Stimulated activated naive CD8-positive, alpha-beta T cell treated with anti-CD3 and anti-CD28 coated beads, Interleukin-15, Interleukin-2, amounts not matched to agents 100 ng/mL and 50 ng/mL, for 24 hours (primary cell): ENCODE results near the gene SLC35F1.
"Not testable (repeated sequence)": the region's sequence is repeated elsewhere in the genome, so short reads cannot be mapped to it uniquely, and the experiment has no call there.

Experiments used
- H3K27ac Mint-ChIP-seq: one replicate; pipeline ENCODE4 v1.8.0; 2021; ENCODE audit warnings: mild to moderate bottlenecking, mixed read lengths
- H3K27me3 Mint-ChIP-seq: one replicate; pipeline ENCODE4 v1.8.0; 2021; ENCODE audit warnings: mixed read lengths
- H3K36me3 Mint-ChIP-seq: one replicate; pipeline ENCODE4 v1.8.0; 2021; ENCODE audit warnings: low read depth, mixed read lengths
- H3K4me1 Mint-ChIP-seq: one replicate; pipeline ENCODE4 v1.8.0; 2021; ENCODE audit warnings: low read depth, mixed read lengths
- H3K4me3 Mint-ChIP-seq: one replicate; pipeline ENCODE4 v1.8.0; 2021; ENCODE audit warnings: mild to moderate bottlenecking, mixed read lengths
- H3K9me3 Mint-ChIP-seq: one replicate; pipeline ENCODE4 v1.8.0; 2021; ENCODE audit warnings: mixed read lengths

Gene SLC35F1

DNA sequence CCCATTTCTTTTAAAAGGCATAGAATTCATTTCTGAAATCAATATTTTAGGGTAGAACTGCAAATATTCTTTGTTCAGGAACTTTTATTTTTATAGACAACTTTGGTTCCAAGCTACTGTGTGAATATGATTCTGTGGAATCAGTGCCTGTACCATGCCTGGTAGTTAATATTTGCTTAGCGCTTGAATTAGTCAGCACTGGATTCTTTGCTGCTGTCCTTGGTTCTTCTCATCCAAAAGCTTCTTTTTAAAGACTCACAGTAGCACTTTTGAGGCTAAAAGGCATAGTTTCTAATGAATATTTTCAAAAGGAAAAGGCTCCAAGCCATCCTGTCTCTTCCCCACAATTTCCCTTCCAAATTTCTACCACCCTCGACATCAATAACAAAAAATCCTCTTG, 109.5 kb downstream of the SLC35F1 start:
- Mint-ChIP-seq H3K4me3 (no peak overlapping the region), H3K4me1 (no peaks in the 10 kb centered on the region), H3K27me3 (peaks cover 9% of the 10 kb centered on the region), H3K36me3 (no peaks in the 10 kb centered on the region), H3K27ac (no peak overlapping the region), H3K9me3 (no peaks in the 10 kb centered on the region)

DNA sequence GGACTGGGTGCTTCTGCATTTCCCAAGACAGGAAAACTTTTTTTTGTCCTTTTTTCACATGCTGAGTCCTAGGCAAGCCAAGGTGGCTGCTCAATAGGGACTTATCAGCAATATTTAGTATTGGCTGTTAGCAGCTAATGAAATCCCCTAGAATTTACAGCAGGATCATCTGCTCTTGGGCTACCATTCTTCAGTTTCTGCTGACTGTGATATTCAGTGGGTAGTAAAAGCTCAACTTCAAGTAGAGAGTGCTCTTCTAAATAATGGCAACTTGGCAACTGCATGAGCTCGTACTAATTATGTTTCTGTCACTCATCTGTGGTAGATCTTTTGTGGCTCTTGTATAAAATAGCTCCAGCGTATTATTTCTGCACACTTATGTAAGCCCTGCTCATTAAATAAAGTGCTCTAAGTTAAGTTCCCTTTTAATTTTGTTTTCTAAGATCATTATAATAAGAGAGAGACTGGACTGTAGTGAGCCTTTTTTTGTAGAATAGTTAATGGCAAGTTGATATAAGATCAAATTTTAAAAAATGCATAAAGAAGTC, 110.3 kb downstream of the SLC35F1 start:
- Mint-ChIP-seq H3K9me3 (no peaks in the 10 kb centered on the region), H3K36me3 (no peaks in the 10 kb centered on the region), H3K27me3 (peaks cover 13% of the 10 kb centered on the region), H3K27ac (no peak overlapping the region), H3K4me3 (no peak overlapping the region), H3K4me1 (no peaks in the 10 kb centered on the region)

DNA sequence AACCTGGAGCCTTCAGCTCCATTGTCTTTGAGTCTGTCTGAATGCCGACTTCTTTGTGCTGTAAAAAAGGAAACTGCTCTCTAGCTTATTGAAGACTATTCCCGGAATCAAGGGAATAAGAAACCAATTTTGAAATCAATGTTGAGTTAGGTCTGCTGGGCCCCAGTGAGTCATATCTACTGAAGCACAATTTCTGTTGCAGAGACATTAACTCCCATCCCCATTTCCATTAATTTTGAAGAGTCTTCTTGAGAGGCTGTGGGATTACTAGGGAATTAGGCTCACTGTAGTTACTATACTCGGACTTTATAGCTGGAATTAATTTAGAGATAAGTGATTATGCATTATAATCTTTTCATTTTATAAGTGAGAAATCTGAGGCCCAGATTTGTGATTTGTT, 116.7 kb downstream of the SLC35F1 start:
- Mint-ChIP-seq H3K4me3 (no peak overlapping the region), H3K27me3 (peaks cover 12% of the 10 kb centered on the region), H3K27ac (no peak overlapping the region), H3K36me3 (no peaks in the 10 kb centered on the region), H3K4me1 (no peaks in the 10 kb centered on the region), H3K9me3 (no peaks in the 10 kb centered on the region)

DNA sequence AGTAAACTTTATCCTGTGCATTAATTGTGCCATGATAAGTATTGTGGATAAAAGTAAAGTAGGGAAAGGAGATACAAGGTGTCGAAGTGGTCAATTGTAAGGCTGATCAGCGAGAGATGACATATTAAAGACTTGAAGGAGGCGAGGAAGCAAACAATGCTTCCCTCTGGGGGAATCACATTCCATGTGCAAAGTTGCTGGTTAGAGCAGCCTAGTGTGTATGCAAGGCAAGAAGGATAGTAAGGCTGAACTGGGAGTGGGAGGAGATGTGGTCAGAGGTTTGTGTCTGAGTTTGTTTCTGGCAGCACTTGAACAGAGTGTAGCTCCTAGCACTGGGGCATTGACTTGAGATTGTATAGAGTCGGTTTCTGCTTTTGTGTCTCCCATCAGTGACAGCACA, 122.9 kb downstream of the SLC35F1 start:
- H3K27me3 Mint-ChIP-seq: peaks cover 3% of the 10 kb centered on the region
- no peaks in the 10 kb centered on the region for H3K4me1 Mint-ChIP-seq
- H3K36me3 Mint-ChIP-seq: no peaks in the 10 kb centered on the region

DNA sequence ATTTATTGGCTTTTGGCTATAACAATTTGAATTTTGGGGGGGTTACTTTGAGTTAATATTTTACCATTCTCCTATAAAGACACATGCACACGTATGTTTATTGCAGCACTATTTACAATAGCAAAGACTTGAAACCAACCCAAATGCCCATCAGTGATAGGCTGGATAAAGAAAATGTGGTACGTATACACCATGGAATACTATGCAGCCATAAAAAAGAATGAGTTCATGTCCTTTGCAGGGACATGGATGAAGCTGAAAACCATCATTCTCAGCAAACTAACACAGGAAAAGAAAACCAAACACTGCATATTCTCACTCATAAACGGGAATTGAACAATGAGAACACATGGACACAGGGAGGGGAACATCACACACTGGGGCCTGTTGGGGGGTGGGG, 130.4 kb downstream of the SLC35F1 start:
- H3K36me3 Mint-ChIP-seq, H3K4me1 Mint-ChIP-seq, H3K9me3 Mint-ChIP-seq, H3K27me3 Mint-ChIP-seq, H3K4me3 Mint-ChIP-seq, H3K27ac Mint-ChIP-seq: not testable (repeated sequence)

More for the DNA sequence above, 122.9 kb downstream of the SLC35F1 start:
- Mint-ChIP-seq H3K27ac (no peak overlapping the region), H3K9me3 (no peaks in the 10 kb centered on the region), H3K4me3 (no peak overlapping the region)

DNA sequence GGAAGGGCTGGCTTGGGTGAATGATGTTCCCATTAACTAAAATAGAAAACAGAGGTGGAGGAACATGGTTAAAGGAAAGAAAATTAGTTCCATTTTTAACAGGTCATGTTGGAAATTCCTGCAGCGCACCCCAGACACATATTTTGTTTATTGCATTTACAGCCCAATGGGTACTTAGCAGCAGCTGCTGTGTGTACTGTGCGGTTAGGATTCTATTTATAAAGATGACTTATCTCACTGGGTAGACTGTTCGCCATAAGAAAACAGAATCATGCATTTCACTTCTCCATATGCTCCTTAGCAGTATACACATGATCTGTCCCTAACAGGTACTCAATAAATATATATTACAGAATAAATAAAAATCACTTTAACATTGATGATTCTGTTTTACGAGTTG, 135.8 kb downstream of the SLC35F1 start:
- Mint-ChIP-seq H3K27ac (no peak overlapping the region), H3K4me1 (no peaks in the 10 kb centered on the region)

DNA sequence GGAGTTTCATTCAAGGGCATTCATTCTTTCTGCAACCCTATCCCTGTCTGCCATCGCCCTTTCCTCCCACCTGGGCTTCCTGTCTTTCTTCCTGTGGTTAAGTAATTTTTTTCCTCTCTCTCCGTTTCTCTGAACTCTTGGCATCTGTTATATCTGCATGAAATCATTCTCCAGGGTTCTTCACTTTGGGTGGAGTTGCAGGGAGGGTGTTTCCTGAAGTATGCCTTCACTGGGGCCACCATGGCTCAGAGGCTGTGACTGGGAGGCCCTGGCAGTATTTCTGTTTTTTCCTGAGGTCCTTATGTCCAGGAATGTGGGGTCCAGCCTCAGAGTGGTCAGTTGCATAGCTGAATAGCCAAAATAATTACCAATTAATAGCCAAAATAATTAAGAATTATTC, 137.2 kb downstream of the SLC35F1 start:
- no peak overlapping the region for H3K4me3 Mint-ChIP-seq
- no peaks in the 10 kb centered on the region for H3K9me3 Mint-ChIP-seq
- H3K27ac Mint-ChIP-seq: no peak overlapping the region
- peaks cover 15% of the 10 kb centered on the region for H3K27me3 Mint-ChIP-seq
- H3K36me3 Mint-ChIP-seq: no peaks in the 10 kb centered on the region
- H3K4me1 Mint-ChIP-seq: no peaks in the 10 kb centered on the region

More for the DNA sequence above, 135.8 kb downstream of the SLC35F1 start:
- no peak overlapping the region for H3K4me3 Mint-ChIP-seq
- H3K27me3 Mint-ChIP-seq: peaks cover 15% of the 10 kb centered on the region
- H3K36me3 Mint-ChIP-seq: no peaks in the 10 kb centered on the region
- no peaks in the 10 kb centered on the region for H3K9me3 Mint-ChIP-seq

DNA sequence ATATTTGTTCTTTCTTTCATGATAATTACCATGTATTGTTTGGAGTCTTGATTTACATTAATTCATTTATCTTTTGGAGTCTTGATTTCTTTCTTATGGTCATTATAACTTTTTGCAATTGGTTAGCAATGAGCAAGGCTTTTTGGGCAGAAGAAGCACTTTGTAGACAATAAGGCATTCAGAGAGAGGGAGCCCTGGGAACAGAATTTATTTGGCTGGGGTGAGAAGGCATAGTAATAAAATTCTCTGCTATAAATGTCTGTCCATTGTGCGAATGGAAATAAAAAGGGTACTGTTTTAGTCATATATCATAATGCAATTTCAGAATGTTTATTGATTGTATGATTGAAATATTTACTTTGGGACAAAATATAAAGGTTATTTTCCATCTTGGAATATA, 147.0 kb downstream of the SLC35F1 start:
- Mint-ChIP-seq H3K4me1 (no peaks in the 10 kb centered on the region), H3K4me3 (no peak overlapping the region), H3K36me3 (no peaks in the 10 kb centered on the region), H3K27me3 (peaks cover 10% of the 10 kb centered on the region), H3K9me3 (no peaks in the 10 kb centered on the region), H3K27ac (no peak overlapping the region)

DNA sequence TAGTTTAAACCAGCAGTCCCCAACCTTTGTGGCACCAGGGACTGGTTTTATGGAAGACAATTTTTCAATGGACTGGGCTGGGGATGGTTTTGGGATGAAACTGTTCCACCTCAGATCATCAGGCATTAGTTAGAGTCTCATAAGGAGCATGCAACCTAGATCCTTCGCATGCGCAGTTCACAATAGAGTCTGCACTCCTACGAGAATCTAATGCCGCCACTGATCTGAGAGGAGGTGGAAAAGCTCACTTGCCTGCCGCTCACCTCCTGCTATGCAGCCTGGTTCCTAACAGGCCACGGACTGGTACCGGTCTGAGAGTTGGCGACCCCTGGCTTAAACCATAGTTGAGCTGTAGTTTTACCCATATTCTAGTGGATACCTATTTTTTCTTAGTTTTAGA, 154.6 kb downstream of the SLC35F1 start:
- Mint-ChIP-seq H3K4me3 (no peak overlapping the region), H3K27me3 (peaks cover 10% of the 10 kb centered on the region), H3K27ac (no peak overlapping the region), H3K4me1 (no peaks in the 10 kb centered on the region), H3K9me3 (peaks cover 4% of the 10 kb centered on the region), H3K36me3 (no peaks in the 10 kb centered on the region)

DNA sequence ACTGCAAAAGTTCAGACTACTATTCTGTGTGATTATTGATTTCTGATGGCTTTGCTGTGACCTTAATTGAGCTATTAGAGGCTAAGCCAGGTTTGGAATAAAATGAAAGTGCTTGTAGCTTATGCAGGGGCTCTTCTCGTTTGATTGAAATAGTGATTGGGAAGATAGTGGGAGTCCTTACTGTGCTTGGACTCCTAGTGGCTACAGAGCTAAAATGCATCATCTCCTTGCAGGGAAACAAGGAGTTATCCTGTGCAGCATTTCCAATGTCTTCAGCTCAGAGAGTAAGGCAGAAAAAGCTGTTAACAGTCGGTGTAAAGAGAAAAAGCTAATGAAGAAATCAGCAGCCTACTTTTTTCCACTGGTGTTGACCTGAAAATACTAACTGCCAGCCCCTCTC, 173.5 kb downstream of the SLC35F1 start:
- Mint-ChIP-seq H3K9me3 (no peaks in the 10 kb centered on the region), H3K4me3 (no peak overlapping the region), H3K36me3 (no peaks in the 10 kb centered on the region), H3K27me3 (no peaks in the 10 kb centered on the region), H3K4me1 (no peaks in the 10 kb centered on the region), H3K27ac (no peak overlapping the region)

DNA sequence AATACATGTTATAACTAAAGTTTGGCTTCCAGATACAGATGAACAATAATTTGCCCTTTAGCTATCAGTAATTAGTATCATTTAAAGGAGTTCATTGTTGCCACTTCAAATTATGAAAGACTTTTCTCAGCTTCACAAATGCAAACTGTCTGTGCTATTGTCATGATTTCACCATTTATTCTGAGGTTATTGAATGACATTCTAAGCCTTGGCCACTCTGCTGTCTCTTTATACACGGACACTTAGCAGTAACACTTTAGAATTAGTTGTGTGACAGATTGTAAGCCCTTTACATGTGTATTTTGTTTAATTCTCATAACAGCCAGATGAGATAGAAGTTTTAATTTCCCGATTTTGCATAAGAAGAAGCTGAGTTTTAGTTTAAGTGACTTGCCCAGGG, 176.6 kb downstream of the SLC35F1 start:
- Mint-ChIP-seq H3K27me3 (no peaks in the 10 kb centered on the region), H3K4me3 (no peak overlapping the region)

DNA sequence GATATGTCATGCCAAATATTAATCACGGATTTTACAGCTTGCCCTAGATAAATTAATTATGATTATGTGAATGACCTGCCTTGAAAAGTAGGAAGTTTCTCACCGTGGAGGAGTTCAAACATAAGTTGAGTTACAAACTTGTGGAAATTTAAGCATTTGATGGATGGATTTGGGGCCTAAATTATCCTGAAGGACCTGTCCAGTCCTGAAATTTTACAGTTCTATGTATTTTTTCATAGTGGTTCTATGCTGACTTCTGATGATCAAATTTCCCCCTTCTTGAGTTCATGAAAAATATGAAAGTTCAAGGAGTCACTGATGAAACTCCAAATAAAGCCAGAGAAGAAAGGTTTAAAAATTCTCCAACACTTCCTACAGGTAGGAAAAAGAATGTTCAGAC, 178.6 kb downstream of the SLC35F1 start:
- H3K27ac Mint-ChIP-seq: no peak overlapping the region
- H3K4me3 Mint-ChIP-seq: no peak overlapping the region
- no peaks in the 10 kb centered on the region for H3K36me3 Mint-ChIP-seq
- H3K4me1 Mint-ChIP-seq: no peaks in the 10 kb centered on the region
- H3K9me3 Mint-ChIP-seq: peaks cover 3% of the 10 kb centered on the region
- peaks cover 3% of the 10 kb centered on the region for H3K27me3 Mint-ChIP-seq

More for the DNA sequence above, 176.6 kb downstream of the SLC35F1 start:
- Mint-ChIP-seq H3K9me3 (no peaks in the 10 kb centered on the region), H3K36me3 (no peaks in the 10 kb centered on the region), H3K4me1 (no peaks in the 10 kb centered on the region), H3K27ac (no peak overlapping the region)

DNA sequence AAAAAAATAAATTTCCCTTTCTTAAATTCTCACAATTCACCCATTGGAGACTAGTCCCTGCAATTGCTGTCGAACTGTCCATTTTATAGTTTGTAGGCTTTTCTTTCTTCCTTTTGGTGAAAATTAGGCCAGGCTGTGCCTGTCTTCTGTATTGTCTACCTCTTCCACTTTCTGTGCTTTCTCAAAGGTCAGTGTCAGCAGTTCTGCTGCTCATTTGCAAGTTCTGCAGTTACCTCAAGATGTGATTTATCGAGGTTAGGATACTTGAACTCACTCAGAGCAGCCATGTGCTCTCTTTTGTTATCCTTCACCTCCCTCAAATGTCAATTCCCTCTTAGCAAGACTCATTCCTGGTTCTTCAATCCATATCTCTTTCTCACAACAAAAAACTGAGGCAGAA, 179.1 kb downstream of the SLC35F1 start:
- no peaks in the 10 kb centered on the region for H3K36me3 Mint-ChIP-seq
- H3K27me3 Mint-ChIP-seq: peaks cover 3% of the 10 kb centered on the region
- no peak overlapping the region for H3K4me3 Mint-ChIP-seq
- H3K9me3 Mint-ChIP-seq: peaks cover 7% of the 10 kb centered on the region
- no peak overlapping the region for H3K27ac Mint-ChIP-seq
- H3K4me1 Mint-ChIP-seq: no peaks in the 10 kb centered on the region

DNA sequence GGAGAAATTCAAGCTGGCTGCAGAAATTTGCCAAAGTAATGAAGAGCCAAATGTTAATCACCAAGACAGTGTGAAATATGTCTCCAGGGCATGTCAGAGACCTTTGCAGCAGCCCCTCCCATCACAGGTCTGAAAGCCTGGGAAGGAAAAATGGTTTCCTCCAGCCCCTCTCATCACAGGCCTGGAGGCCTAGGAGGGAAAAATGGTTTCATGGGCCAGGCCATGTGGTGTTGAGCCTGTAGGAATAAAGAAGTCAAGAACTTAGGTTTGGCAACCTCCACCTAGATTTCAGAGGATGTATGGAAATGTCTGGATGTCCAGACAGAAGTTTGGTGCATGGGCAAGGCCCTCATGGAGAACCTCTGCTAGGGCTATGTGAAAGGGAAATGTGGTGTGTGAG, 185.0 kb downstream of the SLC35F1 start:
- H3K9me3 Mint-ChIP-seq: peaks cover 19% of the 10 kb centered on the region
- H3K27me3 Mint-ChIP-seq: peaks cover 3% of the 10 kb centered on the region
- no peaks in the 10 kb centered on the region for H3K36me3 Mint-ChIP-seq
- no peaks in the 10 kb centered on the region for H3K4me1 Mint-ChIP-seq
- H3K4me3 Mint-ChIP-seq: no peak overlapping the region
- no peak overlapping the region for H3K27ac Mint-ChIP-seq

DNA sequence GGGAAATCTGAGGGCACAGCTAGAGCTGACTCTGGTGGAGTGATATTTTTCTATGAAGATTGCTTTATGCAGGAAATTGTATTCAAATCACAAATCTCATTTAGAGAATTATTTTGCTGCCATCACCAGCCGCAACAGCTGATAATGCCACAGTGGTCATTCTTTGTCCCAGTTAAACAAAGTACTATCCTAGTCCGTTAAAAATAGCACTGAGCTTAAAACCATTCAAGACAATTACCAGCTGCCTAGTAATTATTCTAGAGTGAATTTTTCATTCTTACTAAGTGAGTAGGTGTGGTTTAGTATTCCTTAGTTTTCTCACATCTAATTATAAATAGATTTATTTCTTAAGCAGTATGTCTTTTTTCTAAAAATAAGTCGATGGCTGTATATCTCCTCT, 190.5 kb downstream of the SLC35F1 start:
- peaks cover 11% of the 10 kb centered on the region for H3K9me3 Mint-ChIP-seq
- H3K36me3 Mint-ChIP-seq: no peaks in the 10 kb centered on the region
- no peak overlapping the region for H3K4me3 Mint-ChIP-seq
- no peaks in the 10 kb centered on the region for H3K4me1 Mint-ChIP-seq
- H3K27me3 Mint-ChIP-seq: no peaks in the 10 kb centered on the region
- no peak overlapping the region for H3K27ac Mint-ChIP-seq

DNA sequence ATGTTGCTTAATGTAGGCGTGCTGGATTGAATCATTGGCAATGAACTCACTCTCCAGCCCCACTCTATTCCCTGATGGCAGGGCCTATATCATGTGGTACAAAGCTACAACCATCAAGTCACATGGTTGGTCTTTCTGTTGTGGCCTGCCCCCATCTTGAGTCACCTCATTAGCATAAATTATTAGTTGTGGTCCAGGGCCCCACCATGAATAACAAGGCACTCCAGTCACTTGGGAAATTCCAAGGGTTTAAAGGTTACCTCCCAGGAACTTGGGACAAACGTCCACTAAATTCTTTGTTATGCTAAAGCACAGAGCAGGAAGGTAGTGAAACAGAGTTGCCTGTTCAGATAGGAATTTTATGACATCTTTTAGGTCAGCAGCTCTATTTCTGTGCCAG, 193.7 kb downstream of the SLC35F1 start:
- H3K27ac Mint-ChIP-seq: no peak overlapping the region
- no peak overlapping the region for H3K4me3 Mint-ChIP-seq
- H3K27me3 Mint-ChIP-seq: no peaks in the 10 kb centered on the region
- no peaks in the 10 kb centered on the region for H3K36me3 Mint-ChIP-seq
- H3K9me3 Mint-ChIP-seq: no peaks in the 10 kb centered on the region
- H3K4me1 Mint-ChIP-seq: no peaks in the 10 kb centered on the region
